Measurements from ENCODE around the gene FUZ.

FUZ gene

GRCh38 chr19:49761625-49762311, 51.3 kb downstream of the FUZ start:
- Histone ChIP-seq H3K36me3 (ENCODE audit: insufficient read depth, low read length) (no peaks in the 10 kb centered on the region), H3K9me3 (ENCODE audit: control insufficient read depth, insufficient read depth, low read length) (no peaks in the 10 kb centered on the region), H3K9ac (ENCODE audit: low read depth, low read length) (no peak overlapping the region), H3K4me1 (ENCODE audit: insufficient read depth, low read length) (peaks cover 14% of the 10 kb centered on the region)

- H3K4me1 ChIP-seq (ENCODE audit: insufficient read depth, low read length), result peaks cover 14% of the 10 kb centered on the region
- no peaks in the 10 kb centered on the region for H3K36me3 ChIP-seq (ENCODE audit: insufficient read depth, low read length)
- no peaks in the 10 kb centered on the region; the same call in 1 of the 2 replicates for H3K9me3 ChIP-seq (ENCODE audit: control insufficient read depth, insufficient read depth, low read length)
- H3K9ac ChIP-seq (ENCODE audit: low read depth, low read length), result no peak overlapping the region
Observed at GRCh38 chr19:49761249-49761624, 51.9 kb downstream of the FUZ start.

GRCh38 chr19:49758292-49758691, 54.8 kb downstream of the FUZ start:
- H3K36me3 ChIP-seq (ENCODE audit: insufficient read depth, low read length), result no peaks in the 10 kb centered on the region
- H3K9me3 ChIP-seq (ENCODE audit: control insufficient read depth, insufficient read depth, low read length), result no peaks in the 10 kb centered on the region; the same call in 1 of the 2 replicates
- H3K9ac ChIP-seq (ENCODE audit: low read depth, low read length), result peak overlapping the region; percentile 24; the same call in 1 of the 2 replicates
- H3K4me1 ChIP-seq (ENCODE audit: insufficient read depth, low read length), result peaks cover 14% of the 10 kb centered on the region
